HepG2 (cell line): ENCODE data around the gene OCLN. TPM values are rescaled to one million over a fixed set of nuclear protein-coding genes. Genes with fewer than 3 reads are reported as not detected.

Source experiments
- BRCA1 ChIP-seq: sonication (generic); formaldehyde crosslinking; IDR thresholded peaks from 2 replicates; pipeline ENCODE4 v1.4.0; 2020; ENCODE audit warnings: missing genetic modification reagents
- FOXP1 ChIP-seq, 2 experiments: fragments of 450-650 bp in 1 of 2; IDR thresholded peaks; 2 replicates each; pipeline ENCODE4 v1.6.1; 2017 to 2018; ENCODE audit warnings: antibody characterized with exemption in 1 of 2
- HDAC2 ChIP-seq: sonication (generic); formaldehyde crosslinking; IDR thresholded peaks from 2 replicates; pipeline ENCODE4 v1.4.0; 2020; ENCODE audit warnings: missing genetic modification reagents
- KAT8 ChIP-seq: IDR thresholded peaks from 2 replicates; pipeline ENCODE4 v1.6.1; 2016; ENCODE audit warnings: missing genetic modification reagents, missing compliant biosample characterization
- KDM1A ChIP-seq: IDR thresholded peaks from 2 replicates; pipeline ENCODE4 v1.6.1; 2016; ENCODE audit warnings: missing compliant biosample characterization
- MIXL1 ChIP-seq: IDR thresholded peaks from 2 replicates; pipeline ENCODE4 v1.6.1; 2016
- POGZ ChIP-seq: sonication (generic); formaldehyde crosslinking; IDR thresholded peaks from 2 replicates; pipeline ENCODE4 v1.4.0; 2020; ENCODE audit warnings: mild to moderate bottlenecking, missing genetic modification reagents
- POLR2A ChIP-seq, 2 experiments: IDR thresholded peaks; 2 replicates each; pipeline ENCODE4 v1.6.1; 2011; ENCODE audit warnings: low read depth in 2 of 2, low read length in 2 of 2, mild to moderate bottlenecking in 1 of 2, moderate library complexity in 1 of 2; ENCODE audit not compliant: insufficient read depth in 1 of 2
- RELA ChIP-seq: sonication (generic); formaldehyde crosslinking; IDR thresholded peaks from 2 replicates; pipeline ENCODE4 v1.4.0; 2020; ENCODE audit warnings: missing genetic modification reagents
- SCMH1 ChIP-seq: sonication (generic); formaldehyde crosslinking; IDR thresholded peaks from 2 replicates; pipeline ENCODE4 v1.9.0; 2021; ENCODE audit warnings: missing genetic modification reagents, mild to moderate bottlenecking, borderline replicate concordance
- TBX2 ChIP-seq: sonication (generic); formaldehyde crosslinking; IDR thresholded peaks from 2 replicates; pipeline ENCODE4 v1.5.0; 2020; ENCODE audit warnings: missing genetic modification reagents, mild to moderate bottlenecking, borderline replicate concordance
- THAP11 ChIP-seq: IDR thresholded peaks from 2 replicates; pipeline ENCODE4 v1.6.1; 2016; ENCODE audit warnings: missing biosample characterization, missing genetic modification reagents
- TMF1 ChIP-seq: sonication (generic); formaldehyde crosslinking; IDR thresholded peaks from 2 replicates; pipeline ENCODE4 v1.8.1; 2022; ENCODE audit warnings: low read depth, missing genetic modification reagents
- YEATS2 ChIP-seq: sonication (generic); formaldehyde crosslinking; IDR thresholded peaks from 2 replicates; pipeline ENCODE4 v1.4.0; 2020; ENCODE audit warnings: missing genetic modification reagents, borderline replicate concordance
- ZBTB44 ChIP-seq: sonication (generic); formaldehyde crosslinking; IDR thresholded peaks from 2 replicates; pipeline ENCODE4 v1.4.0; 2020; ENCODE audit warnings: missing genetic modification reagents
- ZBTB46 ChIP-seq: sonication (generic); formaldehyde crosslinking; IDR thresholded peaks from 2 replicates; pipeline ENCODE4 v1.4.0; 2020; ENCODE audit warnings: mild to moderate bottlenecking, missing genetic modification reagents, borderline replicate concordance
- ZNF331 ChIP-seq: sonication (generic); formaldehyde crosslinking; IDR thresholded peaks from 2 replicates; pipeline ENCODE4 v1.4.0; 2020; ENCODE audit warnings: missing genetic modification reagents
- ZNF337 ChIP-seq: sonication (generic); formaldehyde crosslinking; IDR thresholded peaks from 2 replicates; pipeline ENCODE4 v1.5.1; 2020; ENCODE audit warnings: missing genetic modification reagents, low read depth, mild to moderate bottlenecking, borderline replicate concordance
- ZNF496 ChIP-seq: sonication (generic); formaldehyde crosslinking; IDR thresholded peaks from 2 replicates; pipeline ENCODE4 v1.8.1; 2023; ENCODE audit warnings: mild to moderate bottlenecking, moderate library complexity, missing genetic modification reagents; ENCODE audit not compliant: insufficient replicate concordance
- ZNF577 ChIP-seq: sonication (generic); formaldehyde crosslinking; IDR thresholded peaks from 2 replicates; pipeline ENCODE4 v1.4.0; 2020; ENCODE audit warnings: mild to moderate bottlenecking, low read depth, missing genetic modification reagents, borderline replicate concordance
- ZNF598 ChIP-seq: sonication (generic); formaldehyde crosslinking; IDR thresholded peaks from 2 replicates; pipeline ENCODE4 v1.5.1; 2020; ENCODE audit warnings: mild to moderate bottlenecking, missing genetic modification reagents, borderline replicate concordance
- ZNF788 ChIP-seq: sonication (generic); formaldehyde crosslinking; IDR thresholded peaks from 2 replicates; pipeline ENCODE4 v1.5.0; 2020; ENCODE audit warnings: mild to moderate bottlenecking, missing genetic modification reagents, borderline replicate concordance
- polyA plus RNA-seq, 8 experiments: library from polyadenylated mRNA; depleted of rRNA in 3 of 8; stranded (reverse) in 7 of 8; unstranded in 1 of 8; fragments of >200 nt; fragmentation: Illumina TruSeq in 4 of 8; extraction: Trizol in 4 of 8; gene quantifications; 2 replicates each; pipeline versions ENCODE4 v1.2.1 to v1.2.3, GENCODE V29; 2011 to 2016; ENCODE audit warnings: low read depth in 4 of 8, missing spikeins in 1 of 8, mixed read lengths in 1 of 8; ENCODE audit not compliant: insufficient read depth in 1 of 8
- total RNA-seq, 5 experiments: library from RNA; depleted of rRNA; stranded (reverse); fragments of >200 nt; fragmentation: Illumina TruSeq; extraction: Trizol; gene quantifications; 2 replicates each; pipeline ENCODE4 v1.2.3, GENCODE V29; 2016; ENCODE audit warnings: low read depth in 1 of 5
- TF ChIP-seq, protein P1 (sequence below): sonication (generic); formaldehyde crosslinking; IDR thresholded peaks from 2 replicates; pipeline ENCODE4 v1.9.0; 2021; ENCODE audit warnings: missing genetic modification reagents, borderline replicate concordance
- TF ChIP-seq, protein P2 (sequence below): sonication (generic); formaldehyde crosslinking; IDR thresholded peaks from 2 replicates; pipeline ENCODE4 v1.4.0; 2020; ENCODE audit warnings: missing genetic modification reagents

Gene OCLN
- total and polyA plus RNA-seq, 2 of the 13 experiments (the other 11 are each of a cell fraction or from before 2014, with no cell fraction given), result 24.1 to 34.8 TPM

DNA sequence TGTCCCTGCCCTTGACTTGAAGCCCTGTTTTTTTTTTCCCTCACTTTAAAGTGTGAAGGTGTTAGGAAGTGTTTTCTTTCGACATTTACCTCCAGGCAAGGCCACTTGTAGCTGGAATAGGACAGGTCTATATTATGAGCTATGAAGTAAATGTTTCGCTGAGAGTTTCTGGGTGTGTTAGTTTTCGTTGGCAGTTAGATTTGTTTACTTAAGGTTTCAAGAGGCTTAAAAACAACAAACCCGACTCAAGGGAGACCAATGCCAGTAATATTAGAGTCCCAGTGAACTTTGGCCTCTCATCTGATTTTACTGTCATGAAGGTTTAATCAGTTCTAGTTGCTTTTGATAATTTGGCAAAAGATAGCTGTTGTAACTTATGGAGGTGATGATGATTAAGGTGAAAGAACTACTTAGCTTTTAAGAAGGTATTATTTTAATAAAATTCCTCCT lies 25.2 kb downstream of the OCLN start (continued):
- no peak for TF ChIP-seq ZBTB46 (CRISPR knock-in tag)
- no peak for TF ChIP-seq POLR2A (IDR thresholded peaks at IDR 0.05; ENCODE audit: insufficient read depth in 1 of 2, low read depth in 2 of 2, low read length in 2 of 2)
- TF ChIP-seq ZNF788 (CRISPR knock-in tag), result no peak
- 0 out of 2 replicates have a peak, but pooled peaks have one; percentile 26 for TF ChIP-seq THAP11 (CRISPR knock-in tag)
- TF ChIP-seq, protein P1, sequence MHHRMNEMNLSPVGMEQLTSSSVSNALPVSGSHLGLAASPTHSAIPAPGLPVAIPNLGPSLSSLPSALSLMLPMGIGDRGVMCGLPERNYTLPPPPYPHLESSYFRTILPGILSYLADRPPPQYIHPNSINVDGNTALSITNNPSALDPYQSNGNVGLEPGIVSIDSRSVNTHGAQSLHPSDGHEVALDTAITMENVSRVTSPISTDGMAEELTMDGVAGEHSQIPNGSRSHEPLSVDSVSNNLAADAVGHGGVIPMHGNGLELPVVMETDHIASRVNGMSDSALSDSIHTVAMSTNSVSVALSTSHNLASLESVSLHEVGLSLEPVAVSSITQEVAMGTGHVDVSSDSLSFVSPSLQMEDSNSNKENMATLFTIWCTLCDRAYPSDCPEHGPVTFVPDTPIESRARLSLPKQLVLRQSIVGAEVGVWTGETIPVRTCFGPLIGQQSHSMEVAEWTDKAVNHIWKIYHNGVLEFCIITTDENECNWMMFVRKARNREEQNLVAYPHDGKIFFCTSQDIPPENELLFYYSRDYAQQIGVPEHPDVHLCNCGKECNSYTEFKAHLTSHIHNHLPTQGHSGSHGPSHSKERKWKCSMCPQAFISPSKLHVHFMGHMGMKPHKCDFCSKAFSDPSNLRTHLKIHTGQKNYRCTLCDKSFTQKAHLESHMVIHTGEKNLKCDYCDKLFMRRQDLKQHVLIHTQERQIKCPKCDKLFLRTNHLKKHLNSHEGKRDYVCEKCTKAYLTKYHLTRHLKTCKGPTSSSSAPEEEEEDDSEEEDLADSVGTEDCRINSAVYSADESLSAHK (CRISPR knock-in tag), result no peak
- TF ChIP-seq SCMH1 (CRISPR knock-in tag), result no peak
- TF ChIP-seq TMF1 (CRISPR knock-in tag), result no peak
- no peak for TF ChIP-seq POGZ (CRISPR knock-in tag)
- no peak for TF ChIP-seq KDM1A (CRISPR knock-in tag)
- no peak for TF ChIP-seq ZBTB44 (CRISPR knock-in tag)
- peak; percentile 48; the same call in 1 of the 2 replicates for TF ChIP-seq TBX2
- TF ChIP-seq, protein P2, sequence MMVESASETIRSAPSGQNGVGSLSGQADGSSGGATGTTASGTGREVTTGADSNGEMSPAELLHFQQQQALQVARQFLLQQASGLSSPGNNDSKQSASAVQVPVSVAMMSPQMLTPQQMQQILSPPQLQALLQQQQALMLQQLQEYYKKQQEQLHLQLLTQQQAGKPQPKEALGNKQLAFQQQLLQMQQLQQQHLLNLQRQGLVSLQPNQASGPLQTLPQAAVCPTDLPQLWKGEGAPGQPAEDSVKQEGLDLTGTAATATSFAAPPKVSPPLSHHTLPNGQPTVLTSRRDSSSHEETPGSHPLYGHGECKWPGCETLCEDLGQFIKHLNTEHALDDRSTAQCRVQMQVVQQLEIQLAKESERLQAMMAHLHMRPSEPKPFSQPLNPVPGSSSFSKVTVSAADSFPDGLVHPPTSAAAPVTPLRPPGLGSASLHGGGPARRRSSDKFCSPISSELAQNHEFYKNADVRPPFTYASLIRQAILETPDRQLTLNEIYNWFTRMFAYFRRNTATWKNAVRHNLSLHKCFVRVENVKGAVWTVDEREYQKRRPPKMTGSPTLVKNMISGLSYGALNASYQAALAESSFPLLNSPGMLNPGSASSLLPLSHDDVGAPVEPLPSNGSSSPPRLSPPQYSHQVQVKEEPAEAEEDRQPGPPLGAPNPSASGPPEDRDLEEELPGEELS (CRISPR knock-in tag), result peak; percentile 76
- no peak for TF ChIP-seq ZNF337 (CRISPR knock-in tag)
- no peak for TF ChIP-seq ZNF598 (CRISPR knock-in tag)
- no peak for TF ChIP-seq FOXP1 (IDR thresholded peaks at IDR 0.05)
- TF ChIP-seq FOXP1 (CRISPR knock-in tag; IDR thresholded peaks at IDR 0.05), result peak; percentile 62
- no peak for TF ChIP-seq ZNF496 (CRISPR knock-in tag)
- TF ChIP-seq MIXL1 (CRISPR knock-in tag), result peak; percentile 20; the same call in 1 of the 2 replicates
- TF ChIP-seq YEATS2 (CRISPR knock-in tag), result peak; percentile 17; the same call in 1 of the 2 replicates
- TF ChIP-seq KAT8 (CRISPR knock-in tag), result 0 out of 2 replicates have a peak, but pooled peaks have one; percentile 12
- TF ChIP-seq BRCA1 (CRISPR knock-in tag), result 0 out of 2 replicates have a peak, but pooled peaks have one; percentile 43
- TF ChIP-seq HDAC2, result 0 out of 2 replicates have a peak, but pooled peaks have one; percentile 22
- TF ChIP-seq ZNF577 (CRISPR knock-in tag), result no peak
- TF ChIP-seq RELA (CRISPR knock-in tag), result no peak
- TF ChIP-seq ZNF331, result 0 out of 2 replicates have a peak, but pooled peaks have one; percentile 23
